ENCODE results near the gene PBX2.

The PBX2 gene

GRCh38 chr6:32170294-32170693 lies 19.7 kb downstream of the PBX2 start:
- DNase-seq: no peak

- no peak for DNase-seq
Observed at GRCh38 chr6:32168807-32169591, 21.0 kb downstream of the PBX2 start.

GRCh38 chr6:32168350-32168749 lies 21.7 kb downstream of the PBX2 start:
- no peak for DNase-seq

- DNase-seq: no peak
Observed at GRCh38 chr6:32167761-32168262, 22.2 kb downstream of the PBX2 start.

- no peak for DNase-seq
Observed at GRCh38 chr6:32167154-32167760, 22.7 kb downstream of the PBX2 start.

GRCh38 chr6:32166411-32167061 lies 23.5 kb downstream of the PBX2 start:
- DNase-seq: no peak

- DNase-seq: no peak
Observed at GRCh38 chr6:32164295-32164694, 25.7 kb downstream of the PBX2 start, which contains the start of gene EGFL8. TSS of gene EGFL8 (plus strand) at chr6:32164595. CDS start at chr6:32166166, 1,571 bp downstream.

GRCh38 chr6:32163559-32164258 lies 26.3 kb downstream of the PBX2 start:
- DNase-seq: no peak

- DNase-seq: no peak
Observed at GRCh38 chr6:32158052-32158451, 31.9 kb downstream of the PBX2 start.

GRCh38 chr6:32156891-32157290 lies 33.1 kb downstream of the PBX2 start:
- no peak for DNase-seq

GRCh38 chr6:32154514-32155161 lies 35.4 kb downstream of the PBX2 start:
- DNase-seq: peak; percentile 53 to 81 (median 66)

GRCh38 chr6:32153564-32154513 lies 36.2 kb downstream of the PBX2 start, which contains the start of gene PPT2:
TSS of gene PPT2 (plus strand) at chr6:32154141. CDS start at chr6:32154595, 454 bp downstream.
- DNase-seq: peak; percentile 68 to 82 (median 74)

- peak in 1 of 6 experiments; percentile 25 for DNase-seq
Observed at GRCh38 chr6:32152769-32153563, 37.0 kb downstream of the PBX2 start.

GRCh38 chr6:32151863-32152768 lies 37.9 kb downstream of the PBX2 start, which contains the start of gene PRRT1:
TSS of gene PRRT1 (minus strand) at chr6:32151939. CDS start at chr6:32151827, 112 bp downstream.
- peak in 3 of 6 experiments; percentile 25 to 63 (median 54) for DNase-seq

GRCh38 chr6:32151181-32151862 lies 38.7 kb downstream of the PBX2 start:
- DNase-seq: peak in 4 of 6 experiments; percentile 12 to 44 (median 20)

- peak in 1 of 6 experiments; percentile 7 for DNase-seq
Observed at GRCh38 chr6:32149932-32150870, 39.8 kb downstream of the PBX2 start.
